Colonic mucosa (tissue), 4 donors: ENCODE measurements around the gene FBLIM1. TPM values are rescaled to one million over a fixed set of nuclear protein-coding genes. Genes with fewer than 3 reads are reported as not detected.

Source experiments
- DNase-seq: peaks from one replicate; pipeline ENCODE4 v3.0.0-alpha.2; 2020
- H3K27ac ChIP-seq: fragments of 200-600 bp; one replicate; pipeline ENCODE4 v1.8.0; 2021
- H3K27me3 ChIP-seq: fragments of 200-600 bp; one replicate; pipeline ENCODE4 v1.8.0; 2021
- H3K36me3 ChIP-seq: fragments of 200-600 bp; one replicate; pipeline ENCODE4 v1.8.0; 2021
- H3K4me1 ChIP-seq: fragments of 200-600 bp; one replicate; pipeline ENCODE4 v1.8.0; 2021; ENCODE audit warnings: mild to moderate bottlenecking
- H3K4me3 ChIP-seq: fragments of 200-600 bp; one replicate; pipeline ENCODE4 v1.8.0; 2021
- H3K9ac ChIP-seq, 2 donors: one replicate each; pipeline ENCODE4 v1.7.0; 2013; ENCODE audit warnings: control low read depth in 2 of 2, low read depth in 2 of 2, low read length in 2 of 2
- H3K9me3 ChIP-seq: fragments of 200-600 bp; one replicate; pipeline ENCODE4 v1.8.0; 2021
- CTCF ChIP-seq: fragments of 200-600 bp; IDR thresholded peaks from one replicate; pipeline ENCODE4 v1.8.0; 2022; ENCODE audit warnings: antibody characterized with exemption, mild to moderate bottlenecking
- intact Hi-C: fragments of 100-400 bp; cut with DNase I; formaldehyde crosslinking; loops from one replicate; pipeline ENCODE4 v1.14.1; 2022
- total RNA-seq, 2 donors: library from RNA; stranded (reverse); fragmentation: NEBNext Ultra II Directional in 1 of 2; extraction: Animal tissue kit (Norgen Biotek cat#: 25700) in 1 of 2; gene quantifications; one replicate each; pipeline ENCODE4 v1.2.1, GENCODE V29; 2021
- donor health status: healthy.
- donor health status: DM: no; HTN: no; CAD: no.
- donor health status: DM: no; HTN: no; CAD: no.

FBLIM1 gene
- total RNA-seq, 2 donors from 2014 or later = 167 to 213 TPM

DNA sequence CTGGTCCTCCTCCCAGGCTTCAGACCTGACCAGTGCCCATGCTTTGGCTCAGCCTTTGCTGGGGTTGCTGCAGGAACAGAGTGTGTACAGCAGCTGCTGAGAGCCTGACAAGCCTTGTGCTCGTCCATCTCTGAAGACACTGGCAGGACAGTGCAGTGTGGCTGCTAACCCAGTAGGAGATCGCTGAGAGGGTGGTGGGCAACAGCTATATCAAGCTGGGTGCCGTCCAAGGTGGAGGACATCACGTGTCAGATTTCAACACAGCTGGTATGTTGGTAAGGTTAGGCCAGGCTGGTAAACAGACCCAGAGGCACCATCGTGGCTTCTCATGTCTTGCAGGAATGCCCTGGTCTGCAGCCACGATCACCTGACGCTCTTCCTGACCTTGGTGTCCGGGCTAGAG lies 40.4 kb upstream of the FBLIM1 start:
- intact Hi-C loops = no loop called here
- H3K27me3 ChIP-seq = no peaks in the 10 kb centered on the region
- TF ChIP-seq CTCF = no peak
- H3K9ac ChIP-seq = no peak overlapping the region
- no peak for DNase-seq
- no peaks in the 10 kb centered on the region for H3K4me1 ChIP-seq
- H3K36me3 ChIP-seq = no peaks in the 10 kb centered on the region
- H3K27ac ChIP-seq = no peak overlapping the region
- H3K4me3 ChIP-seq = no peak overlapping the region
- H3K9me3 ChIP-seq = no peaks in the 10 kb centered on the region

DNA sequence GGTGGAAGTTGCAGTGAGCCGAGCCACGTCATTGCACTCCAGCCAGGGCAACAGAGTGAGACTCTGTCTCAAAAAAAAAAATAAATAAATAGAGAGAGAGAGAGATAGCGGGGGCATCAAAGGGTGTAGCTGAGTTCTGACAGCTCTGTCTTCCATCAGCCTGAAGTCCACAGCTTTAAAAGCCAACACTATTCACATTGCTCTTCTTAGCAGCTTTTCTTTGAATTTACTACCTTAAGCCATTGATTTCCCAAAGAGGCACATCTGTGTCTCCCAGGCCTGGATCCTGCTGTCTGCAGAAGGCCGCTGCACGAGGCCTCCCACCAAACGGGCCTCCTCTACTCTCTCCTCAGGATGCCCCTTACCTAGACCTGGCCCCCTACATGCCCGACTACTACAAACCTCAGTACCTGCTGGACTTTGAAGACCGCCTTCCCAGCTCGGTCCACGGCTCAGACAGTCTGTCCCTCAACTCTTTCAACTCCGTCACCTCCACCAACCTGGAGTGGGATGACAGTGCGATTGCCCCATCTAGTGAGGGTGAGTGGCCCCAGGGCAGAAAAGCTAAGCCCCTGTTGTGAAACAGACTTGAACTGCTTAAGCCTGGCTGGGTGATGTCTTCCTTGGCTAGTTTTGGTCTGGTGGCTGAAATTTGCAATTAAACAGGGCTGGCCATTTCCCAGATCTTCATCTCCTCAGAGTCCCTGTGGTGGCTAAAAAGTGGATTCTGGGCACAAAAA lies 39.0 kb upstream of the FBLIM1 start:
- no peak overlapping the region for H3K4me3 ChIP-seq
- no peak overlapping the region for H3K9ac ChIP-seq
- no peaks in the 10 kb centered on the region for H3K9me3 ChIP-seq
- intact Hi-C loops = loop anchor here (10.0 kb wide), 1 partner anchor 95 kb away; no protein-coding TSS in a partner anchor
- H3K36me3 ChIP-seq = no peaks in the 10 kb centered on the region
- no peaks in the 10 kb centered on the region for H3K4me1 ChIP-seq
- TF ChIP-seq CTCF = no peak
- H3K27me3 ChIP-seq = no peaks in the 10 kb centered on the region
- no peak for DNase-seq
- H3K27ac ChIP-seq = no peak overlapping the region

DNA sequence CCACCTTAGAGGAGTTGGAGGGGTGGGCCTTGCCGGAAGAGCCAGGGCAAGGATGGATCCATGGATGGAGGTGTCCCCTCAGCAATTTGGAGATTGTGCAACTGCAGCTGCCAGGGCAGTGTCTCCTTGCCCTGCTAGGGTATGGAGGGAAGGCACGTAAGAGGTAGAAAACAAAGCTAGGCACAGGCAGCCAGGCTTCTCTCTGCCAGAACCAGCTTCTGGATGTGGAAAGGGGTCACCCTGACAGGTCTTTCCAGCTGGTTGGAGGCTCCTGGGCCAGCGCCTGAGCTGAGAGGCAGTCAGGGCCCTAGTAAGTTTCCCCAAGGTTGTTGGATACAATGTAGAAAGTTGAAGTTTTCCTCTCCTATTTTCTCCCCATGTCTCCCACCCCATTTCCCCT lies 37.7 kb upstream of the FBLIM1 start:
- Histone ChIP-seq H3K9ac (no peak overlapping the region), H3K4me1 (no peaks in the 10 kb centered on the region), H3K36me3 (peaks cover 4% of the 10 kb centered on the region), H3K4me3 (no peak overlapping the region), H3K27ac (no peak overlapping the region), H3K9me3 (no peaks in the 10 kb centered on the region), H3K27me3 (no peaks in the 10 kb centered on the region)
- no peak for TF ChIP-seq CTCF
- DNase-seq = no peak
- intact Hi-C loops = loop anchor here (10.0 kb wide), 1 partner anchor 96 kb away; no protein-coding TSS in a partner anchor

DNA sequence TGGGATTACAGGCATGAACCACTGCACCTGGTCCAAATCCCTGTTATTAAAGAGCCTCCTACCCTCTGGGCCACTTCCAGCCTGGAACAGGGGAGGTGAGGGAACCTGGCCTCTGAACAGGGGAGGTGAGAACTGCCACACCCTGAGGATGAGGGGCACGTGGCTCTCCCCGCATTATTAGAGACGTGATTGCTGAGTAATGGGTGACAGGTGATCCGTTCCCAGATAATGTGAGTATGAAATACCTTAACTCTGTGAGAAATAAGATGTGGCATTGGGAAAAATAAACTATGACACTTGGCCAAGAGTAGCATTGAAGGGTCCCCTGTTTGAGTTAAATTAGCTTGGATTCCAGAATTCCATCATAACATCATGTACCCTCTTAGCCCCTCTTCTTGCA lies 36.2 kb upstream of the FBLIM1 start:
- no peaks in the 10 kb centered on the region for H3K27me3 ChIP-seq
- no peak overlapping the region for H3K4me3 ChIP-seq
- no peak for DNase-seq
- H3K9me3 ChIP-seq = no peaks in the 10 kb centered on the region
- no peak for TF ChIP-seq CTCF
- no peaks in the 10 kb centered on the region for H3K4me1 ChIP-seq
- H3K36me3 ChIP-seq = peaks cover 12% of the 10 kb centered on the region
- no peak overlapping the region for H3K9ac ChIP-seq
- intact Hi-C loops = loop anchor here (10.0 kb wide), 1 partner anchor 98 kb away; no protein-coding TSS in a partner anchor
- H3K27ac ChIP-seq = no peak overlapping the region

DNA sequence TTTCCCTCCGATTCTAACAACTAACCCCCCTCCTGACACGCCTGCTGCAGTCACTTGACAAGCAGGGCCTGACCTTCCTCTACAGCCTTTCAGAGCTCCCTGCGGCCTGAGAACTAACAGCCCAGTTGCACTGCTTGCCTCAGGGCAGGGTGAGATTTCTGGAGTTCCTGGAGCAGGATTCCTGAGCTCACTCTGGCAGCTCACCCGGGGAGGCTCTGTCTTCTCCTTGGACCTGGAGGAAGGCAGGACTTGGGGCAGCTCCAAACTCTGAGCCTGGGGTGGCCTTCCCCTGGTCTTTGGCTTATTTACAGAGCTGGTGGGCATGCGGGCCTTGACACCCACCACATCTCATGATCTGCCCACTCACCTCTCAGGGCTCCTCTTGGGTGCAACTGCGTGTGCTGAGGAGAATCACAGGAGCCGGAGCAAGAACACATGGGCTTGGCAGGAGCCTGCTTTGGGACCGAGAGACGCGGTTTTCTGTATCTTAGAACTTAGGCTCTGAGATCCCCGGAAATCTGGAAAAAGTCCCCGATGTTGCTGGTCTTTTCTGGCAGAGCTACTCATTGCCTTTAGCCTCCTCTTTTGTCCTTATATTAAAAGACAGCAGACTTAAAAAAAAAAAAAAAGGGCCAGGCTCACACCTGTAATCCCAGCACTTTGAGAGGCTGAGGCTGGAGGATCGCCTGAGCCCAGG lies 35.6 kb upstream of the FBLIM1 start:
- Histone ChIP-seq H3K4me3 (no peak overlapping the region), H3K9me3 (no peaks in the 10 kb centered on the region), H3K36me3 (peaks cover 15% of the 10 kb centered on the region), H3K4me1 (no peaks in the 10 kb centered on the region), H3K27ac (no peak overlapping the region), H3K27me3 (no peaks in the 10 kb centered on the region), H3K9ac (no peak overlapping the region)
- DNase-seq = no peak
- TF ChIP-seq CTCF = no peak
- intact Hi-C loops = loop anchor here (10.0 kb wide), 1 partner anchor 98 kb away; no protein-coding TSS in a partner anchor
